HG03175 (cell line): Measurements from ENCODE around the gene RGS12.

Source experiments
- ATAC-seq: cut with Tn5 transposase; IDR thresholded peaks from one replicate; pipeline ENCODE4 v1.9.1; 2021; ENCODE audit warnings: mild to moderate bottlenecking, moderate library complexity; ENCODE audit not compliant: unreplicated experiment

RGS12 gene

GRCh38 chr4:3307891-3308575 is 15.2 kb downstream of the RGS12 start:
- no peak for ATAC-seq

- no peak for ATAC-seq
Observed at GRCh38 chr4:3308691-3309090, 15.9 kb downstream of the RGS12 start.

- no peak for ATAC-seq
Observed at GRCh38 chr4:3310301-3311094, 17.7 kb downstream of the RGS12 start.

GRCh38 chr4:3311095-3311372 is 18.2 kb downstream of the RGS12 start:
- ATAC-seq: no peak

- ATAC-seq: no peak
Observed at GRCh38 chr4:3311489-3312171, 18.8 kb downstream of the RGS12 start.

GRCh38 chr4:3312362-3312761 is 19.5 kb downstream of the RGS12 start:
- no peak for ATAC-seq

GRCh38 chr4:3313139-3313538 is 20.3 kb downstream of the RGS12 start:
- no peak for ATAC-seq

GRCh38 chr4:3313556-3314228 is 20.9 kb downstream of the RGS12 start:
- no peak for ATAC-seq

- no peak for ATAC-seq
Observed at GRCh38 chr4:3314706-3315260, 22.0 kb downstream of the RGS12 start.

- ATAC-seq: no peak
Observed at GRCh38 chr4:3315566-3315965, 22.7 kb downstream of the RGS12 start.

- no peak for ATAC-seq
Observed at GRCh38 chr4:3316146-3316545, 23.3 kb downstream of the RGS12 start.

- no peak for ATAC-seq
Observed at GRCh38 chr4:3317011-3317655, 24.3 kb downstream of the RGS12 start.

- no peak for ATAC-seq
Observed at GRCh38 chr4:3317656-3318211, 24.9 kb downstream of the RGS12 start.

- ATAC-seq: no peak
Observed at GRCh38 chr4:3318561-3319021, 25.8 kb downstream of the RGS12 start.

- ATAC-seq: no peak
Observed at GRCh38 chr4:3320361-3321023, 27.7 kb downstream of the RGS12 start.

GRCh38 chr4:3321295-3321889 is 28.6 kb downstream of the RGS12 start:
- ATAC-seq: no peak

- ATAC-seq: no peak
Observed at GRCh38 chr4:3322059-3322550, 29.3 kb downstream of the RGS12 start.

GRCh38 chr4:3323071-3323481 is 30.3 kb downstream of the RGS12 start:
- ATAC-seq: no peak
